AG09319 (cell line): ENCODE measurements around the gene RCAN3.

Source experiments
- DNase-seq: peaks from one replicate; pipeline ENCODE4 v3.0.0-alpha.2; 2010; ENCODE audit warnings: low read depth; ENCODE audit errors: extremely low read depth
- TF ChIP-seq, protein P1 (sequence below): IDR thresholded peaks from 2 replicates; pipeline ENCODE4 v1.5.1; 2011; ENCODE audit warnings: low read depth, mild to moderate bottlenecking, inconsistent platforms, low read length, moderate library complexity

RCAN3 gene

DNA sequence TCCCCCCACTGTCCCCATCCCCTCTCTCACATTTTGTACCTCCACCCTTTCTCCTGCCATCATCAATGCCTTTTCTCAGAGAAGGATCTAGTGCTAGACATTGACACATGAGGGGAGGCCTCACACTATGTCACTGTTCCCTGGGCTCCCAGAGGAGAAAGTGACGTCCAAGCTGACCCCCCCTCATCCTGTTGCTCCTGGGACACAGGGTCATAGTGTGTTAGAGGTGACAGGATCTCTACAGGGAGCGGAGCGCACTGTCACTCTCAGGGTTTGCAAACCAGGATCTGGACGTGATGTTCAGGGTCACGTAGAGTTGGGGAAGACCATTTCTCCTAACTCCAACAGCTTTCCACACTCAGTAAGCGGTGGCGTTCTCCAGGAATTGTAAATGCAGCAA, 55.8 kb downstream of the RCAN3 start:
- DNase-seq = no peak
- TF ChIP-seq, protein P1, sequence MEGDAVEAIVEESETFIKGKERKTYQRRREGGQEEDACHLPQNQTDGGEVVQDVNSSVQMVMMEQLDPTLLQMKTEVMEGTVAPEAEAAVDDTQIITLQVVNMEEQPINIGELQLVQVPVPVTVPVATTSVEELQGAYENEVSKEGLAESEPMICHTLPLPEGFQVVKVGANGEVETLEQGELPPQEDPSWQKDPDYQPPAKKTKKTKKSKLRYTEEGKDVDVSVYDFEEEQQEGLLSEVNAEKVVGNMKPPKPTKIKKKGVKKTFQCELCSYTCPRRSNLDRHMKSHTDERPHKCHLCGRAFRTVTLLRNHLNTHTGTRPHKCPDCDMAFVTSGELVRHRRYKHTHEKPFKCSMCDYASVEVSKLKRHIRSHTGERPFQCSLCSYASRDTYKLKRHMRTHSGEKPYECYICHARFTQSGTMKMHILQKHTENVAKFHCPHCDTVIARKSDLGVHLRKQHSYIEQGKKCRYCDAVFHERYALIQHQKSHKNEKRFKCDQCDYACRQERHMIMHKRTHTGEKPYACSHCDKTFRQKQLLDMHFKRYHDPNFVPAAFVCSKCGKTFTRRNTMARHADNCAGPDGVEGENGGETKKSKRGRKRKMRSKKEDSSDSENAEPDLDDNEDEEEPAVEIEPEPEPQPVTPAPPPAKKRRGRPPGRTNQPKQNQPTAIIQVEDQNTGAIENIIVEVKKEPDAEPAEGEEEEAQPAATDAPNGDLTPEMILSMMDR = no peak

DNA sequence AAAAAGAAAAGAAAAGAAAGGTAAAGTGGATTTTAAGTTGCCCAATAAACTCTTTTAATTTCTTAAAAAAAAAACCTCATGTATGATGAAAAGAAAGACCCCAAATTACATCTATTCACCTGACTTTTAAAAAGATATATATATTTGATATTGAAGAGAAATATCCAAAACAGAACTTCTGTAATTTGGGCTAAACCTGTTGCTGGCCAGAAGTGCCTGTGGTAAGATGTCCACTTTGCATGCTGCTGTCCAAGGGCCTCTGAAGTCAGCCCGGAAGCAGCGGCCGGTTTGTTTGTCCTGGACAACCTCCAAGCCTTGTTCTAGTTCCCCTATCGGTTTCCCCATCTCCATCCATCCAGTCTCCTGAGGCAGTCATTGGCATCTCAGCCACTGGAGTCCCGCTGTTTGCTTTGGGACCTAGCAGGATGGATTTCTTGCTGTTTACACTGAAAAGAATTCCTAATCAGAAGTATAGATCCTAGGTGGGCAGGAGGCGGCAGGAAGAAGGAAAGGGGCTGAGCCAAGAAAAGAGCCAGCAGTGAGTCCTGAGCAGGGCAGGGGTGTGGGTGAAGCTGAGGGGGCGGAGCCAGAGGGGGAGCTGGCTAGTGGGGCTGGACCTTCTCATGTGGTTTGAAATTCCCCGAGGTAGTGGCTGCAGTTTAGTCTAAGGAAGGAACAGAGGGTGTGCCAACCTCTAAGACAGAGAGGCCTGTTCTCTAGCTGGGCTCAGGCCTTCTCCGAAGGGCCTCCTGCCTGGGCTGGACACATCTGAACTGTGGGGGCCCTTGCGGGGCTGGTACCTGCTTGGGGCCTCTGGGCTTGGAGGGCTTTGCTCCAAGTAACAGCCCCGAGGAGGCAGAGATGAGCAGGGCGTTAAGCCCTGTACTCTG, 56.5 kb downstream of the RCAN3 start:
- peak; percentile 32 for DNase-seq
- TF ChIP-seq, protein P1 = no peak

DNA sequence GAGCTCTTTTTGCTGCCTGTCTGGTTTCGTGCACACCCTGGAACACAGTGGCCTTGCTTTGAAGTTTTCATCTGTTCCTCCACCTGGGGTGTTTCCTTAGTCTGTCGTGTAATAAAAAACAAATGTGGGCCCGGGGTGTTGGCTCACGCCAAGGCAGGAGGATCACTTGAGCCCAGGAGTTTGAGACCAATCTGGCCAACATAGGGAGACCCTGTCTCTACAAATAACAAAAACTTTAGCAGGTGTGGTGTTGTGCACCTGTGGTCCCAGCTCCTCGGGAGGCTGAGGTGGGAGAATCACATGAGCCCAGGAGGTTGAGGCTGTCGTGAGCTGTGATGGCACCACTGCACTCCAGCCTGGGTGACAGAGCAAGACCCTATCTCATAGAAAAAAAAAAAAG, 57.7 kb downstream of the RCAN3 start:
- TF ChIP-seq, protein P1 = no peak
- DNase-seq = no peak

DNA sequence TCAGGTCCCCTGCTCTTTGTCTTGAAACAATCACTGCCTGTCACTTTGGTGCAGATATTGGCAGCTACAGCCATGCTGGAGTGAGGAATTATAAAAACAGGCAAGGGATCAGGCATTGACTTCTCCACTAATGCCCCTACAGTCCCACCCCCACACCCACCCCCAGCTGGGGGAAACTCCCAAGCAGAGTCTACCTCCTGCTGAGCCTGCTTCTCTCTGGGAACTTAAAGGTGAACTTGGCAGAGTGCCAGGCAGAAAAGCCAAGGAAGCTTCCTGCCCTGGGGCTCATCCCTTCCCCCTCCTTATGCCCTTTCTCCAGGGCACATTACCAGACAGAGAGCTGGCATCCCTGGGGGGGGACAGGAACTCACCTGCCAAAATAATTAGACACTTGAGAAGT, 60.0 kb downstream of the RCAN3 start:
- DNase-seq = no peak
- TF ChIP-seq, protein P1 = no peak

DNA sequence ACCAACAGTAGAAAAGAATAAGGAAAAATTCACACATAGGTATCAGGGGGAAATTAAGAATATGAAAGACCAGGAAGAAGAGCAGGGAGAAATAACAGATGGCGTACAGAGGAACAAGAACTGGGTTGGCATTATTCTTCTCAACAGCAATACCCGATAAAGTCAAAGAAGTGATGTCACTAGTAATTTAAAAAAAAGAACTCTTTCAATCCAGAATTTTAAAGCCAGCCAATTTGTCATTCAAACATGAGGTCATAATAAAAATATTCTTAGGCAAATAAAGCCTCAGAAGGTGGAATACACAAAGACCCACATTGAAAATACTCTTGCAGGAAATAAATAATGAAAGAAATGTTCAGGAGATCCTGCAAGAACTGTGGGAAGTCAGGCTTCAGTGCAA, 62.1 kb downstream of the RCAN3 start:
- TF ChIP-seq, protein P1 = no peak
- no peak for DNase-seq

DNA sequence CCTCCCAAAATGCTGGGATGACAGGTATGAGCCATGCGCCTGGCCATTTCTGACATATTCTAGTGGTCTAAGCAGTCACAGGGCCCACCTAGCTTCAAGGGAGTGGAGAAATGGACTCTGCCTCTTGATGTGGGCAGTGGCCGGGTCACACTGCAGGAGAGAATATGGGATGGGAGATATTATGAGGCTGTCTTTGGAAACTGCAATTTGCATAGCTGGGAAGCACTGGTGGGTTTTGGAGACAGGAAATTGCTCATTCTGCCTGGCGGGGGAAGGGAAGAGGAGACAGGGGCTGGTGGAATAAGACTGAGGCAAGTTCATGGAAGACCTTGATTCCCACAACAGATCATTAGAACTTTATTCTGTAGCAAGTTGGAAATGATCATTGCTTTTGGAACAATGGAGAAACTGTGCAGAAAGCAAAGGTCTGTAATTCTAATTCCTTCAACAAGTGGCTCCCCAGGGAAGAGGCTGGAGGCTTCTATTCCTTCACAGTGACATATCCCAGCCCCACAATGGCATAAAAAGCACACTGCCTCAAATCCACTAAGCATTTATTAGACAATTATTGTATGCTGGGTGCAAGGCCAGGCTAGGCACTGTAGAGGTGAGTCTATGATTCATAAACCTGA, 63.7 kb downstream of the RCAN3 start:
- TF ChIP-seq, protein P1 = no peak
- DNase-seq = no peak

DNA sequence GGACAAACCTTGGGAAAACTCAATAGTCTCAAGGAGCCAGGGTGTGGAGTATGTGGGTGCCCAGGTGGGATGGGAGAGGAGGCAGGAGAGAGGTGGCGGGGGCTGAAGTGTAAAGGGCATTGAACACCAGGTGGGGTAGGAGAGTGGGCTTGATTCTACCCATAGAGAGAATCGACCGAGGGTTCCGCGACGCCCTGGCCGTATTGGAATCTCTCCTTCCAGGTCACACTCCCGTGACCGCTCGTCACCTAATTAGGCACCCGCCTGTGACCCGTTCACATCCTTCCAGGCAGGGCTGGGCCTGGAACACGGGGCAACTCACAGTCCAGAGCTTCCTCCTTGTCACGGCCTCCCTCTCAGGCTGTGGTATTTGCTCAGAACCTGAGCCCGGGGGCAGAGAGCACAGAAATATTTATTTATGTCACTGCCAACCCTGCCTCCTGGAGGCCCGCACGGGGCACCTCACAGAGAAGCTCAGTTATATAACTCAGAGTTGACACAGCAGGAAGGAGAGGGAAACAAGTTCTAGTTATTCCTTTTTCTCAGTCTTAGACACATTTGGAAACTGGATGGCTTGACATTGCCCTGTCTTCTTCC, 65.3 kb downstream of the RCAN3 start:
- no peak for DNase-seq
- TF ChIP-seq, protein P1 = no peak
